Putamen (tissue), 1 donor: ENCODE data around the gene SPAG16.

ENCODE experiments used
- DNase-seq: peaks from one replicate; pipeline ENCODE4 v3.0.0-alpha.2; 2016; ENCODE audit warnings: low spot score

SPAG16 gene

GRCh38 chr2:214380681-214381080, 1096.4 kb downstream of the SPAG16 start:
- DNase-seq, result no peak

- DNase-seq, result no peak
Observed at GRCh38 chr2:214382229-214382628, 1098.0 kb downstream of the SPAG16 start.

GRCh38 chr2:214386720-214387119, 1102.5 kb downstream of the SPAG16 start:
- DNase-seq, result no peak

- DNase-seq, result no peak
Observed at GRCh38 chr2:214389334-214389733, 1105.1 kb downstream of the SPAG16 start.

GRCh38 chr2:214393796-214394195, 1109.5 kb downstream of the SPAG16 start:
- DNase-seq, result no peak

- no peak for DNase-seq
Observed at GRCh38 chr2:214395040-214395439, 1110.8 kb downstream of the SPAG16 start.

GRCh38 chr2:214401580-214401979, 1117.3 kb downstream of the SPAG16 start:
- no peak for DNase-seq

DNA sequence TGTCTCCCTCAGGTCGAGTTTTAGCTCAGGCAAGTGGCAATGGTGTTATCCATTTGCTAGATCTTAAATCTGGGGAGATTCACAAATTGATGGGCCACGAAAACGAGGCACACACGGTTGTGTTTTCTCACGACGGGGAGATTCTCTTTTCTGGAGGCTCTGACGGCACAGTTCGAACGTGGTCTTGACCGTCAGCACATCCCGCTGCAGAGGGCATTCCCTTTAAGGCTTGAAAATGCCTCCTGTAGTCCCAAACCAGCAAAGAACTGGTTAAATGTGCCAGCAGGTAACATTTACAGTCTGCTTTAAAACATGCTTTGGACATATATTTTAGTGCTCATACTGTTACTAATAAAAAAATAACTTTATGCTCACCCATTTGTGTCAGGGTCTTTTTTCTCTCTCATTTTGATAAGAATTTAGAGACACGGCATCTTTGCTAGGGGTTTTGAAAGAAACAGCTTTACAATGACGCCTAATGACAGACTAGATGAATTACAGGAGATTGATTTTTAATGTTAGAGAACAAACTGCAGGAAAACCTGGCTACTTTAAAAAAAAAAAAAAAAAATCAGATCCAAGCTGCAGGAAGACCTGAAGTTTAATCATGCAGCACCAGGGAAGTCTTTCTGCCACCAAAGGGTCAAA, 1126.0 kb downstream of the SPAG16 start:
- peak; percentile 42 for DNase-seq

GRCh38 chr2:214410918-214411554, 1126.8 kb downstream of the SPAG16 start, which contains the start of gene VWC2L:
Gene VWC2L, plus strand, starts transcription at chr2:214411054. Its CDS starts 3,140 bp downstream, at chr2:214414194.
- DNase-seq, result peak; percentile 86

DNA sequence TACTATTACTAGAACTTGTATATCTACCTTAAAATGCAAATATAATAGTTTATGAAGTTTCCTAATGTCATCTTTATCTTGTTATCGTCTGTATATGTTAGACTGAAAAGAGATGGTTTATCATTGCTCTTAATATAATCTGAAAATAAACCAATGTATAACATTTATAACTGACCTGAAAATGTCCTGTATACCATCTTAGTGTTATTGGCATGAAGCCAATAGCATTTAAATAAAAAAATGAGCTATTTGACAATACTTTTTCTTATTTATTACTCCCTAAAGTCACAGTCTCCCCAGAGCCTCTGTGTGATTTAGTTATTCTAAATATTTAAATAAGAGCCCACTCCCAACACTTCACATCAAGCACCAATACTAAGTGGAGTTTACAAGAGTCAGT, 1128.4 kb downstream of the SPAG16 start:
- DNase-seq, result no peak

DNA sequence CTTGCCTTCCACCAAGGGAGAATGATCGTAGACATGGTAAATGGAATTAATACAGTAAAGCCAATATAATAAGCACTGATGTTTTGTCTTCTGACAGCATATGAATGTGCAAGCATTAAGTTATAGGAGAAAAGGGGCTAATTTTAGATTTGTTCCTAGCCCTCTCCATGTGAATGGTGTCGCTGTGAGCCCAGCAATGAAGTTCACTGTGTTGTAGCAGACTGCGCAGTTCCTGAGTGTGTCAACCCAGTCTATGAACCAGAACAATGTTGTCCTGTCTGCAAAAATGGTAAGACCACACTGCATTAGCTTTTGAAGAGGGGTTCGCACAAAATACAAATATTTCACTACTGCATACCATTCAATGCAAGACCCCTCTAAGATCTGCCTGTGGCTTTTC, 1152.2 kb downstream of the SPAG16 start:
- no peak for DNase-seq

DNA sequence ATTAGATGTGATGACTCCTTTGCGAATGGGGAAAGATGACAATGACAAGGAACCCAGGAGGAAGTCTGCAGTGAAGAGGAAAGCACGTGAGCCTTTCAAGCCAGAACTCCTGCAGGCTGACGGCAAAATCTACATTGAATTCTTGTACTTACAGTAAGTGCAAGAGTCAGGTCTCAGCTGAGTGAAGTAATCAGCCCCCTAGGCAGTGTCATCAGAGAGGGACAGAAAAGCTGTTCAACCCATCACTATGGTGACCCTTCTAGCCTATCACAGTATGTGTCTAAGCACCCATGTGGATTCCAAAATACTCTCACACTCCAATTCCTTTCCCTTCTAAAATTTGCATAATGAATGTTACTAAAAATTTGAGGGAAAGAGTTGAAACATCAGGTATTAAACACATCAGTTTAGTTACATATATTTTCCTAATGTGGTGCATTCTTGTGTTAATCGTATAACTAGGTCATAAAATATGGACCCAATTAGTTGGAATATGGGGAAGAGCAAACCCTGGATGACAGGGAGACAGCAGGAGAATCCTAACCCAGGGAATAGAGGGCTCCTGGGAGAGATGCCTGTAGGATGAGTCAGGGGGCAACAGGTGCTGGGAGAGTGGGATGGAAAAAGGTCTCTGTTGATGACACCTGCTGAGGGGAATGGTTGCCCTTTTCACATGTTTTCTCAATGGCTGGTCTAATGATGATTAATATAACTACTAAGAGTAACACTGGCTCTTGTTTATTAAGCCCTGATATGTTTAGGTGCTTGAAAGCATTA, 1166.0 kb downstream of the SPAG16 start:
- no peak for DNase-seq

DNA sequence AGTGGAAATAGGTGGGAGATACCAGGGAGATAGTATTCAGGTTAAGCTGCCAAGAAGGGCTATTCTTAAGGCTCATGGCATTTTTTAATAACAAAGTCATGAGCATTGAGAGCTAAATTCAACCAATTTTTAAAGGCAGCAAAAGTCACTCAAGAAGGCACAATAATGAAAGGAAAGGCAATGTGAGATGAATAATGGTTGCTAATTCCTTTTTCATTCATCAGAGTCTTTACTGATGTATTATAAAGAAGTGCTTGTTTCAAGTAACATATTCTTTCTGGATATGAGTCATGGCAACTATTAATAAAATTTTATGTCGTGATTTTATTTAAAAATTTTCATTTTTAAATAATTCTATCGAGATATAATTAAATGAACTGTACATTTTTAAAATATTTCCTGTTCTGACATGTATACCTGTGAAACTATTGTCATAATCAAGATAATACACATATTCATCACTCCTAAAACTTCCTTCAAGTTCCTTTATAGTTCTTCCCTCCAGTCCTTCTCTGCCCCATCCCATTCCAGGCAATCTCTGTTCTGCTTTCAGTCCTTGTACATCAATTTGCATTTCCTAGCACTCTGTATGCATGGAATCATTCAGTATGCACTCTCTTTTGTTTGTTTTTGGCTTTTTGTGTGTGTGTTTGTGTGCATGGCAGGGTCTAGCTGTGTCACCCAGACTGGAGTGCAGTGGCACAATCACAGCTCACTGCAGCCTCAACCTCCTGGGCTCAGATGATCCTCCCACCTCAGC, 1167.4 kb downstream of the SPAG16 start:
- no peak for DNase-seq
